Esophagus squamous epithelium (tissue), 4 donors: ENCODE results near the gene SLC26A3.

Source experiments
- POLR2A ChIP-seq, 4 donors: fragments of 450-650 bp; IDR thresholded peaks; one replicate each; pipeline ENCODE4 v1.6.1; 2017; ENCODE audit warnings: antibody characterized with exemption in 4 of 4, mild to moderate bottlenecking in 4 of 4, moderate library complexity in 3 of 4
- TF ChIP-seq, protein P1 (sequence below), 6 experiments: fragments of 450-650 bp in 4 of 6; fragments of 200-600 bp in 2 of 6; sonication (generic) in 2 of 6; IDR thresholded peaks; one replicate each; pipeline ENCODE4 v1.5.1; 2016 to 2019; ENCODE audit warnings: antibody characterized with exemption in 6 of 6, mild to moderate bottlenecking in 4 of 6, moderate library complexity in 4 of 6

DNA sequence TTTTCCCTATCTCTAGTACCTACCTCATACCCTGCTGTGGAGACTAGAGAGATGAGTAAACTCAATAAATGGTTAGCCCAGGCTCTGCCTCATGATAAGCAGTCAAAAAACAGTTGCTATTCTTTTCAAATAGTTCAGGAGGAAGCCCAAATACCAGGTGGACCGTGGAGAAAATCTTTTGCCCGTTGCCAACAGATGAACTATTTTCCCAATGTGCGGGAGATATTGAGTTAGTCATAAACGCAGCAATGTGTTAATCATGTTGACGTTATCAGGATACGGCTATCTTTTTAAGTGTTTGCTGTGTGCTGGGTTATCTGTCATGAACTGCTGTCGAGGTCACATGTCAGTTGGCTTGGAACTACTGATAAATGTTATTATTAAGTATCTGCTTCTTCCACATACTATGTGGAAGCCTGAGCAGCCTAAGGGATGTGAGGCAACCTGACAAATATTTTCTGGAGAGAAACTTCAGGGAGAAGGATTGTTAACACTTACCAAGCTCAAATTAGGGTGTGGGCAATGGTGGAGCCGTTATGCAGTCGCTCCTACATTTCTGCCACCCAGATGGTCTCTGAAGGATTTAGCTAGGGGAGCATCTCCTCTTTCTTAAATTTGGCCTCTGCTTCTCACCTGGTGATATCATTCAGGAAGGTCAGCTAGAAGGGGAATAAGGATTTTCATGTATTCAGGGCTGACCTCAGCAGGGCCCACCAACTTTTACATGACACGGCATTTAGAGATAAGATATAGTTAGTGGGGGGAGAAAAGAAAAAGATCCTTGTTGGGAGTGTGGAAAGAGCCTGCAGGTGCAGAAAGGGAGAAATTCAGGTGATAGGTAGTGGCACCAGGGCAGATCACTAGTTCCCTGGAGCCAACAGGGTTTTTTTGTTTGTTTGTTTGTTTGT, 33.5 kb upstream of the SLC26A3 start:
- TF ChIP-seq, protein P1, sequence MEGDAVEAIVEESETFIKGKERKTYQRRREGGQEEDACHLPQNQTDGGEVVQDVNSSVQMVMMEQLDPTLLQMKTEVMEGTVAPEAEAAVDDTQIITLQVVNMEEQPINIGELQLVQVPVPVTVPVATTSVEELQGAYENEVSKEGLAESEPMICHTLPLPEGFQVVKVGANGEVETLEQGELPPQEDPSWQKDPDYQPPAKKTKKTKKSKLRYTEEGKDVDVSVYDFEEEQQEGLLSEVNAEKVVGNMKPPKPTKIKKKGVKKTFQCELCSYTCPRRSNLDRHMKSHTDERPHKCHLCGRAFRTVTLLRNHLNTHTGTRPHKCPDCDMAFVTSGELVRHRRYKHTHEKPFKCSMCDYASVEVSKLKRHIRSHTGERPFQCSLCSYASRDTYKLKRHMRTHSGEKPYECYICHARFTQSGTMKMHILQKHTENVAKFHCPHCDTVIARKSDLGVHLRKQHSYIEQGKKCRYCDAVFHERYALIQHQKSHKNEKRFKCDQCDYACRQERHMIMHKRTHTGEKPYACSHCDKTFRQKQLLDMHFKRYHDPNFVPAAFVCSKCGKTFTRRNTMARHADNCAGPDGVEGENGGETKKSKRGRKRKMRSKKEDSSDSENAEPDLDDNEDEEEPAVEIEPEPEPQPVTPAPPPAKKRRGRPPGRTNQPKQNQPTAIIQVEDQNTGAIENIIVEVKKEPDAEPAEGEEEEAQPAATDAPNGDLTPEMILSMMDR (IDR thresholded peaks at IDR 0.05), result no peak
- no peak for TF ChIP-seq POLR2A (IDR thresholded peaks at IDR 0.05)
